ENCODE data around the gene MUC16. TPM values are rescaled to one million over a fixed set of nuclear protein-coding genes. Genes with fewer than 3 reads are reported as not detected.
A peak's percentile ranks its signal among the peaks of the same experiment; 100 is the strongest.

The MUC16 gene
- total RNA-seq, 1 experiment from 2014 or later, result 0.04 TPM

- H3K4me3 Mint-ChIP-seq, result no peak overlapping the region
- ChIA-PET CTCF (no interaction called here), POLR2A (interaction anchor here (0.6 kb wide), 1 partner anchor 9 kb away, joined by 3 read pairs; no protein-coding TSS in a partner anchor)
- no peaks in the 10 kb centered on the region; the same call in 1 of the 2 replicates for H3K27me3 Mint-ChIP-seq (ENCODE audit: low read depth)
- no peaks in the 10 kb centered on the region for H3K36me3 Mint-ChIP-seq
- H3K4me1 Mint-ChIP-seq, result no peaks in the 10 kb centered on the region
- peak overlapping the region; percentile 45; the same call in 1 of the 2 replicates for H3K27ac Mint-ChIP-seq
- ATAC-seq (no peak), DNase-seq (ENCODE audit: low spot score) (no peak)
- TF ChIP-seq ATF2 (CRISPR knock-in tag; IDR thresholded peaks at IDR 0.05; ENCODE audit: borderline replicate concordance, low read depth) (no peak), AR (CRISPR knock-in tag; IDR thresholded peaks at IDR 0.05) (no peak), FOXP4 (CRISPR knock-in tag; IDR thresholded peaks at IDR 0.05) (no peak), TEAD4 (CRISPR knock-in tag; IDR thresholded peaks at IDR 0.05) (no peak), PRRX2 (CRISPR knock-in tag; IDR thresholded peaks at IDR 0.05) (no peak), NFE2L1 (CRISPR knock-in tag; IDR thresholded peaks at IDR 0.05) (no peak)
- peaks cover 12% of the 10 kb centered on the region for H3K9me3 Mint-ChIP-seq
Measured at GRCh38 chr19:9039728-9040127, 29.5 kb upstream of the MUC16 start.

DNA sequence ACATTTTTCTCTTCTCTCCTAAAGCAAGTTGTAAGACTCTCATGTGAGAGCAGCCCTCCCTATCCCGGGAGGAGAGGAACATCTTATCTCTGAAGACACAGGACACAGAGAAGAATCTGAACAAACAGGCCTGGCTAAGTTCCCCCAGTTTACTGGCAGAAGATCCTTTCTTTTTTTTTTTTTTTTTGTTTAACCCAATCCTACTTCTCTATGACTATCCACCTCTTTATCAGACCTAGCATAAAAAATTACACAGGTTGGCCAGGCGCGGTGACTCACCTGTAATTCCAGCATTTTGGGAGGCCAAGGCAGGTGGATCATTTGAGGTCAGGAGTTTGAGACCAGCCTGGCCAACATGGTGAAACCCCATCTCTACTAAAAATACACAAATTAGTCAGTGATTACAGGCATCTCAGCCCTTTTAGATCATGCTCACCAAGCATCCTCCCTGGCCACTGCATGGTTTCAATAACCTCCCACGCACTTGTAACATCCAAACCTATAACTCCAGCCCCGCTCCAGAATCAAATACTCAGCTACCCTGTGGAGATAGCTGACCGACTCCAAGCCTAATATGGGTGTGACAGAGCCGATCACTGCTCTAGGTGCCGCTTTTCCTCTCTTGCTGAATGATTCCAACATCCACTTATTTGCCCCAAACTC lies 27.3 kb upstream of the MUC16 start:
- ChIA-PET CTCF (no interaction called here), POLR2A (no interaction called here)
- Mint-ChIP-seq H3K4me3 (no peak overlapping the region), H3K9me3 (peaks cover 12% of the 10 kb centered on the region), H3K27ac (no peak overlapping the region), H3K27me3 (ENCODE audit: low read depth) (no peaks in the 10 kb centered on the region; the same call in 1 of the 2 replicates), H3K36me3 (no peaks in the 10 kb centered on the region), H3K4me1 (no peaks in the 10 kb centered on the region)
- no peak for DNase-seq (ENCODE audit: low spot score)
- no peak for ATAC-seq
- TF ChIP-seq CREB1 (CRISPR knock-in tag; IDR thresholded peaks at IDR 0.05), result no peak
- TF ChIP-seq ZMAT4 (CRISPR knock-in tag; IDR thresholded peaks at IDR 0.05), result no peak
- no peak for TF ChIP-seq SMAD3 (CRISPR knock-in tag; IDR thresholded peaks at IDR 0.05; ENCODE audit: borderline replicate concordance)
- TF ChIP-seq USF2 (CRISPR knock-in tag; IDR thresholded peaks at IDR 0.05), result no peak
- TF ChIP-seq GABPB1 (CRISPR knock-in tag; IDR thresholded peaks at IDR 0.05), result no peak
- no peak for TF ChIP-seq ZNF512 (CRISPR knock-in tag; IDR thresholded peaks at IDR 0.05; ENCODE audit: borderline replicate concordance)
- TF ChIP-seq MLX (CRISPR knock-in tag; IDR thresholded peaks at IDR 0.05), result no peak
- TF ChIP-seq, protein P1, sequence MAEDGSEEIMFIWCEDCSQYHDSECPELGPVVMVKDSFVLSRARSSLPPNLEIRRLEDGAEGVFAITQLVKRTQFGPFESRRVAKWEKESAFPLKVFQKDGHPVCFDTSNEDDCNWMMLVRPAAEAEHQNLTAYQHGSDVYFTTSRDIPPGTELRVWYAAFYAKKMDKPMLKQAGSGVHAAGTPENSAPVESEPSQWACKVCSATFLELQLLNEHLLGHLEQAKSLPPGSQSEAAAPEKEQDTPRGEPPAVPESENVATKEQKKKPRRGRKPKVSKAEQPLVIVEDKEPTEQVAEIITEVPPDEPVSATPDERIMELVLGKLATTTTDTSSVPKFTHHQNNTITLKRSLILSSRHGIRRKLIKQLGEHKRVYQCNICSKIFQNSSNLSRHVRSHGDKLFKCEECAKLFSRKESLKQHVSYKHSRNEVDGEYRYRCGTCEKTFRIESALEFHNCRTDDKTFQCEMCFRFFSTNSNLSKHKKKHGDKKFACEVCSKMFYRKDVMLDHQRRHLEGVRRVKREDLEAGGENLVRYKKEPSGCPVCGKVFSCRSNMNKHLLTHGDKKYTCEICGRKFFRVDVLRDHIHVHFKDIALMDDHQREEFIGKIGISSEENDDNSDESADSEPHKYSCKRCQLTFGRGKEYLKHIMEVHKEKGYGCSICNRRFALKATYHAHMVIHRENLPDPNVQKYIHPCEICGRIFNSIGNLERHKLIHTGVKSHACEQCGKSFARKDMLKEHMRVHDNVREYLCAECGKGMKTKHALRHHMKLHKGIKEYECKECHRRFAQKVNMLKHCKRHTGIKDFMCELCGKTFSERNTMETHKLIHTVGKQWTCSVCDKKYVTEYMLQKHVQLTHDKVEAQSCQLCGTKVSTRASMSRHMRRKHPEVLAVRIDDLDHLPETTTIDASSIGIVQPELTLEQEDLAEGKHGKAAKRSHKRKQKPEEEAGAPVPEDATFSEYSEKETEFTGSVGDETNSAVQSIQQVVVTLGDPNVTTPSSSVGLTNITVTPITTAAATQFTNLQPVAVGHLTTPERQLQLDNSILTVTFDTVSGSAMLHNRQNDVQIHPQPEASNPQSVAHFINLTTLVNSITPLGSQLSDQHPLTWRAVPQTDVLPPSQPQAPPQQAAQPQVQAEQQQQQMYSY (CRISPR knock-in tag; IDR thresholded peaks at IDR 0.05), result no peak
- TF ChIP-seq RELA (CRISPR knock-in tag; IDR thresholded peaks at IDR 0.05; ENCODE audit: borderline replicate concordance), result no peak
- no peak for TF ChIP-seq ATF1 (CRISPR knock-in tag; IDR thresholded peaks at IDR 0.05)
- no peak for TF ChIP-seq NFATC4 (CRISPR knock-in tag; IDR thresholded peaks at IDR 0.05)
- TF ChIP-seq ZNF425 (CRISPR knock-in tag; conservative IDR thresholded peaks at IDR 0.05), result no peak
